NCI-H1417 (cell line): ENCODE data around the gene CHCHD6.

Experiments used
- DNase-seq, 3 experiments: peaks; one replicate each; lab custom pipeline; 2025; lab: John Stamatoyannopoulos, UW

CHCHD6 gene

DNA sequence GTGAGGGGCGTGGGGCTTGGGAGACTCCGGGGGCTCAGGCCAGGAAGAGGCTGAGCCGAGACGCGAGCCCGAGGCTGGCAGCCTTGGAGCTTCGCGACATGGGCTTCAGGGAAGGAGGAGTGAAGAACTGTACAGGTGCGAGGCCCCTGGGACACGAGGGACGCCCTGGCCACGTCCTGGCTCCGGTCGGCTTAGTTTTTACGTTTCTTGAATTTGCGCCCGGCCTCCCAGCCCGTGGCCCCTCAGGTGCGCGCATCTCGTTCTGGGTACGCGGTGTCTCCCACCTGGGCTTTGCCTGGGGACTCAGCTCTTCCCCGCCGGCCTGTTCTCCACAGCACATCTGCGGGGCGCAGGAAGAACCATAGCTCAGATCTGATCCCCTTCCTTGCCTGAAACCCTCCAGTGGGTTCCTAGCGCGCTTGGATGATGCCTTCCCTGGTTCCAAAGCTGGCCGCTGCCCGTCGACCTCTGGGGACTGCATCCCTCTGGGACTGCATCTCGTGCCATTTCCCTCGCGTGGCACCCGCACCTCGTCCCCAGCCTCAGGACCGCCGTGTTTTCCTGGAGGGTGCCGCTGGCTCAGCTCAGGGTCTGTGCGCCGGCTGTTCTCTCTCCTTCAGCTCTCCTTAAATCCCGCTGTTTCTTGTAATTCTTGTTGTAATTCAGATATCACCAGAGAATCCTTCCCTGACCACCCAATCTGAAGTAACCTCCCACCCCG lies 614 bp downstream of the CHCHD6 start:
- peak in 2 of 3 experiments; percentile 53 to 71 for DNase-seq

DNA sequence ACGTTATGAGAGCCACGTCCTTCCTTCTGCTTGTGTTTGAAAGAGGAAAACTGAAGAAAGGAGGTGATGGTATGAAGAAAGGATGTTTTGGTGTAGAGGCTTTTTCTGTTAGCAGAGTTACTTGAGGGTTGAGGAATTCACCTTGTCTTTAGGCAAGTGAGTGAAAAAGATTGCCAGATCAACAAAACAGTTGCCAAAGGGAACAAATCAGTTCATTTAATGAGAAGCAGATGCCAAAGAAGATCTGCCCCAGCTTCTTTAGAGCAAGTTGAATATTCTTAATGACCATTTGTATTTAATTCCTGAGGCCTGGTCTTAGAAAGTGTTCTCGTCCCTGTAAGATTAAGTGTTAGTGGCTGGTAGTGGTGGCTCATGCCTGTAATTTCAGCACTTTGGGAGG lies 2.6 kb downstream of the CHCHD6 start:
- no peak for DNase-seq

DNA sequence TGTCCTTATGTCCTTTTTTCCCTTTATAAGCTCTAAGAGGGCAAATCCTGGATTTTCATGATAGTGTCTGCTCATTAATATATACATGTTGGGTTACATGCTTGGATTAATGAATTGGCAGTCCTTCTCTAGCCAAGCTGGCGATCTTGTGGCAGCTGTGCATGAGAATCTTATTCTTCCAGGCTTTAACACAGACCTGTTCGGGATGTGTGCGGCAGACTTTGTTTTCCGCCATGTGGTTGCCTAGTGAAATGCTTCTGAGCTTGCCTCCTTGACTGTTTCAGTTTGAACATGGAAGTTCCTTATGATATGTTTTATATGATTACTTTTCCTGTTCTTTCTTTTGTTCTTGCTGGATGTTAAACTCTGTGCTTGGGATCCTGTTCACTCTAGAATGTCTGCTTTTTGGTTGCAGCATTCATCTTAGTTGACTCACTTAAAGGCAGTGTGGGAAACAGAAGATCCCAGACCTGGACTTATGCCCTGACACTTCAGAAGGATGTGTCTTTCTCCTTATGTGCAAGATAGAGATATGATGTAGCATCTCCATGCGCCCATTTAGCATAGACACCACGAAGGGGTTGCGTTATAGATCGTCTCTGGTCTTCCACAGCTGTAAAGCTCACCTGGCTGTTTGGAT lies 7.2 kb downstream of the CHCHD6 start:
- DNase-seq: no peak

DNA sequence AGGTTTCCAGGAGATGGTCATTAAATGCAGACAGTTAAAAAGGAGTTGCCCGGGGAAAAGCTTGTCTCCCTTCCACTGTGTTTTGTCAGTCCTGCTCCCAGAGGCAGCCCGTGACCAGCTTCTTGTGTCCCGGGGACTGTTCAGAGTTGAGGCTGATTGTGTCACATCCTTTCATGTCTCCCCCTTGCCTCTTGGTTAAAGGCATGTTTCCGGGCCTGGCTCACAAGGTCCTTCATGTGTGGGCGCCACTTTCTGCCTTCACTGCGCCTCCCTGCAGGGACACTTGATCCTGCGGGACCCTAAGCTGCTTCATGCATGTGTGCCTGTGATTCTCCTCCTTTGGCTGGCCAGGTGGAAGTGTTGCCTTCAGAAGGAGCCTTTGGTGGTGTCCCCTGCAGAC lies 9.2 kb downstream of the CHCHD6 start:
- no peak for DNase-seq

DNA sequence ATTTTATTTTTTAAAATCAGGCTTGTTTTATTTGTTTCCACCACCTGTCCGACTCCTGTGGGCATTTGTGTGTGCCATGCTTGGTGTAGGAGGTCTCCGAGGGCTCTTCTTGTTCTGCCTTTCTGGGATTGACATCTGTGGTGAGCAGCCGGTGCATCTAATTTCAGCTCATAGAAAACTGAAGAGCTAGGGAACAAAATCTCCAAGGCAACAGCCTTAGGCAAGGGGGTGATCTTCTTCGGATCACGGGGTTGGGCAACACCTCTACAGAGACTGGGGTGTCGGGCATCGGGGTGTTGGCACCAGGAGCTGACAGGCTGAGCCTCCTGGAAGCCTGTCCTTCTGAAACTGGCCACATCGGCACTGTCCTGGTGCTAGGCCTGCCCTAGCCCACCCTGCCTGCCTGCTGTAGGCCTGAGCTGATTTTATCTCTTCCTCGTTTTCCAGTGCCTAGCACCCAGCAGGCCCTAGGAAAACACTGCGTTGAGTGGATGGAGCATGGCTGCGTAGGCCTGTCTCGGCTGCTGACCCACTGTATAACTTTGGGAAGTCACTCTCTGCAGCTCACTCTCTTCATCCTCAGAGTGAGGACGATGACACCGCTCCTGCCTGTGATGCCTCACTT lies 10.3 kb downstream of the CHCHD6 start:
- DNase-seq: no peak

DNA sequence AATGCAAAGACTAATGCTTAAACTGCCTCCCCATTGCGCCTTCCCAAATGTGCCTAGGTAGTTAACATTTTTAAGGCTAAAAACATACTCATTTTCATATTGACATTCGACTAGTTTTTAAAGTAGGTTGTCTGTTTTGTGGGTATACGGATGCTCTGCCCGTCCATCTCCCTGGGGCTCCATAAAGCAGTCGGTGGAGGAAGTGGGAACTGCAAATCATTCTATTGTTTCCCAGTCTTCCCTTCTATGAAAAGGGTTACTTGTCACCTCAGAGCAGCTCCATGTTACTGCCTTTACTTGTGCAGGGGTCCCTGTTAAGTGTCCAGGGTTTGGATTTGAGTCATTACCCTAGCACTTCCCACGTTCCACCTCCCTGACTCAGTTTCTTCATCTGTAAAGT lies 10.9 kb downstream of the CHCHD6 start:
- DNase-seq: no peak

DNA sequence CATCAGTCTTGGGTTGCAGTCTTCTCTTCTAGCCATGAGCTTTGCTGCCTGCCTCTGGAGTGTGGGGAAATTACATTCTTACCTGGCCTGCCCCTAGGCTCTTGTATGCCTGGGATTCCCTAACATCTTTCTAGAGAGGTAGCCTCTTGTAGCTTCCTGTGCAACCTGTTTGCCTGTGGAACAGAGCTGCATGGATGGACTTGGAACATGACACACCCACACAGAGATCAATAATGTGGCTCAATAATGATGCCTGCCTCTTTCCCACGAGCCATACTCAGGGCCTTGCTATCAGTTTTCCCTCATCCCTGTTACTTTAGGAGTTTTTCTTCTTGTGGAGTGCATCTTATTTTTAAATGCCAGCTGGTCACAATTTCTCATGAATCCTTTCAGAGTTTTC lies 11.4 kb downstream of the CHCHD6 start:
- no peak for DNase-seq

DNA sequence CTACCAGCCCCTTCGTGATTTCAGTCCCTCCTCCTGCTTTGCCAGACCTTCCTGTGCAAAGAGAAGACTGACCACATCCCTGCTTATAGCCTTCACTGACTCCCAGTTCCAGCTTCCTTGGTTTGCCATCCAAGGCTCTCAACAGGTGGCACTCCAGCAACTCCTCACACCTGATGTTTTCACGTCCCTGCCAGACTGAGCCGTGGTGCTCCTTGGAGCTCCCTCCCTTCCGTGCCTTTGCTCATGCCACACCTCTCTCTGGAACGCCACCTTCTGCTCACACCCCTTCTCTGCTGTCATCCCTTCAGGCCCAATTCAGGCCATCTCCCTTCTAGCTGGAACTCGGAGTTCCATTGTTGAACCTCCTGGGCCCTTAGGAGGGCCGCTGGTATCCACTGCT lies 12.0 kb downstream of the CHCHD6 start:
- no peak for DNase-seq

DNA sequence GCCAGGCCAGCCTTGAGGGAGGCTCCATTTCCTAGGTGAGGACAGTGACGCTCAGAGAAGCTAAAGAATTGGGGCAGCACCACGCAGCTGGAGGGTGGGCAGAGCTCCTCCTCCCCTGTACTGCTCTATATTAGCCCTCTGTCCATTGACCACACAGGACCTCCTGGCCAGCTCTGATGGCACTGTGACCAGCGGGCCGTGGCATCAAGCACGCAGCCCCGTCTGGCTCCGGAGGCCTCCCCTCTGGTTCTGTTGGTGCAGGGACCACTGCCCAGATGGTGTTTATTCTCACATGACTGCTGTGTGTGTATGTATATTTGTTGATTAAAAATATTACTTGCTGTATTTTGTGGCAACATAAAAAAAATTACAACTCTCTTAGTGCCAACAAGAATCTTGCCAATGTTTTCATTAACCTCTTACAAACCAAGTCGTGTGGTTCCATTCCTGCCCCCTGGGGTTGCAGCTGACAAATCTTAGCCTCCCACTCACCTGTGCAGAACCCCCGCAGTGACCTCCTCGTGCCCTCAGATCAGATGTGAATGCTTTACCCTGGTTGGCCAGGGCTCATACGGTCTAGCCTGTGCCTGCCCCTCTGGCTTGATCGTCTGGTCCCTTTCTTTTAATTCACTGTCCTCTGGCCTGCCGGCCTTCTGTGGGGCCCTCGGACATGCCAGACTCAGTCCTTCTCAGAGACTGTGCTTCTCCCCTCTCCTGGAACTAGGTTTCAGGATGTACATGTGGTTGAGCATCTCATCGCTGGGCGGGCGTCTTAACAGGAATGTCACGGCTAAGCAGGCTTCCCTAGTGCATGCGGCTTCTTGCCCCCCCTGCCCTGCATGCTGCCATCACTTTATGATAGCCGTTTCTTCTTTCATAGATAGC lies 14.8 kb downstream of the CHCHD6 start:
- no peak for DNase-seq

DNA sequence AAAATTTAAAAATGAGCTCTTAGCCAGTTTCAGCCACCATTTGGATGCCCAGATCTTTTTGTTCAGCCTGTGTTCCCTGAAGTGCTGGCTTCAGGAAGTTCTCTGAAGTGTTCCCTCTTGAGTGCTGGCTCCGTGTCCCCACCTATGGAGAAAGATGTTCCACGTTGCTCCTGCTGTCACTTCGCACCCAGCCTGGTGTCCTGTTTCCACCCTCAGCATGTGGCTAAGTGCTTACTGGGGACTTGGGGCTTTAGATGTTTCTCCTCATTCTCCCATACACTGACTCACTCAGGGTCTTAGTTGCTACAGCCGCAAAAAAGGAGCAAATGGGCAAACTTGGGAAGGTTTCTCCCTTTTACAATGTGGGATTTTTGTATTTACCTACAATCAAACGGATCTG lies 16.6 kb downstream of the CHCHD6 start:
- DNase-seq: peak in 1 of 3 experiments; percentile 2

DNA sequence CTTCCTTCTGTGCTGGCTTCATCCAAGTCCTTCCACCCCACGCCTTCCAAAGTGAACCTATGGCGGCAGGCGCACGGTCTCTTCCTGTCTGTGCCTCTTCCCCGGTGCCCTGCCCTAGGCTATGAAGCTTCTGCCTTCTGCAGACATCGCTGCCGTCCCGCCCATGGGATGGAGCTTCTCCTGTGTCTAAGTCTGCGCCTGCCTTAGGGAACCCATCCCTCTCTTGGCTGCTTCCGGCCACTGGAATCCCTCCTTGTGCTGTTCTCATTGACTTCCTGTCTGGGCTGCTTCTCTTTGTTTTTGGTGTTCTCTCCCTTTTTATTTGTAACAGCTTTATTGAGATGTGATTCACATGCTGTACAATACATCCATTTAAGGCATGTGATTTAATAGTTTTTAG lies 17.2 kb downstream of the CHCHD6 start:
- DNase-seq: no peak

DNA sequence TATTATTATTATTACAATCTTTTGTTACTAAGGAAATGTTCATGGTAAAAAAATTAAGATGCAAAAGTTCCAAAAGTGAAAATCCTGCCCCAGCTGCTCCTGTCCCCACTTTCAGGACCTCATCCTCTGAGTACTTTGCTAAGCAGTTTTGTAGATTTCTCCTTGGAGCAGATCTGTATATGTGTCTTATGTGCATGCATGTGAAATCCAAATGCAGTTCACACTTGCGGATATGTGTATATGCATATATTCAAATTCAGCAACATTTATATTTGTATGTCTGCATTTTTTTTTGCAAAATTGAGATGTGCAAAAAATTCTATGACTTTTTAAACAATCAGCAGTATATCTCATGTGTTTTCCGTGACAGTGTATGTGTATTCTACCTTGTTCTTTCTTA lies 19.2 kb downstream of the CHCHD6 start:
- DNase-seq: no peak

DNA sequence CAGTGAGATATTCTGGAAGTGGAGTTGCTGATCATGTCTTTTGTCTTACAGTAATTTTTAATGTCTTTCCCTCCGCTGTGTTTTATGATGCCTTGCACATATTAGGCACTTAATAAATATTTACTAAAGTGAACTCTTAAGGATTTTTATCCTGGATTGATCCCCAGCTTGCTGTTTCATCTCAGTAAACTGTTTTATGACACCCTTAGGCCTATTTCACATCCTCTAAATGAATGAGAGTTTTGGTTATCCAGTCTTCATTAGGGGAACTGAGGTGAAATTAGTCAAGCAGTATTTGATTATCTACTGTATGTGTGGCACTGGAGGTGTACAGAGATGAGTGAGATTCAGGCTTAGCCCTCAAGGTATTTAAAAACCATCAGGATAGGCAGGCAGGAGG lies 19.8 kb downstream of the CHCHD6 start:
- DNase-seq: no peak

DNA sequence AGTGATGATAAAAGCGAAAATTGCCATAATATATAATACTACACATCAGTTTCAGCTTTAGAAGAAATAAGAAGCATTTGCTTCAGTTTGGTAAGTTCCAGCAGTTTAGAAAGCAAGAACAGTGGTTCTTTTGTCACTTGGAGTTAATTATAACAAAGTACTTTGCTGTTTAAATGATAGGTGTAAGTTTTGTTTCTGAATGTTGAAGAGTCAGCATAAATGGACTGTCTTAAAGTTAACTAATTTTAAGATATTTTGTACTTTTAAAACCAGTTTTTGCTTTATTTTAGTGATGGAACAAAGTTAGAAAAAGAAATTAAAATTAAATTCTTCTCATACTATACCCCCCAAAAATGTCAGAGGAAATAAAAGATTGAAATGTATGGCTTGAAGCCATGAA lies 24.6 kb downstream of the CHCHD6 start:
- DNase-seq: no peak

DNA sequence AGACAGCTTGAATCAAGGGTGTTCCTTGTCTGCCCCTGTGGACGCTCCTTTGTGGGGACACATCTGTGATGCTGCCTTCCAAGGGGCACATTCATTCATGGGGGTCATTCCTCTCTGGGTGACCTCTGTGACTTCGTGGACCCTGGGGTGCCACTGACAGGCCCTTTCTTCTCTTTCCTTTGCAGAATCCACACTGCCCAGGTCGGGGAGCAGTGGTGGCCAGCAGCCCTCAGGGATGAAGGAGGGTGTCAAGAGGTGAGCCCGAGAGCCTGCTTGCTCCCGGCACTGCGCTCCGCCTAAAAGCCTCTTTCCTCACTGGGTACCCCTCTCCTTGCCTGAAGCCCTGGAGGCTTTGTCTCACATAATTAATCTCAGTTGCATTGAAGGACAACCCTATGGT lies 26.3 kb downstream of the CHCHD6 start:
- no peak for DNase-seq

DNA sequence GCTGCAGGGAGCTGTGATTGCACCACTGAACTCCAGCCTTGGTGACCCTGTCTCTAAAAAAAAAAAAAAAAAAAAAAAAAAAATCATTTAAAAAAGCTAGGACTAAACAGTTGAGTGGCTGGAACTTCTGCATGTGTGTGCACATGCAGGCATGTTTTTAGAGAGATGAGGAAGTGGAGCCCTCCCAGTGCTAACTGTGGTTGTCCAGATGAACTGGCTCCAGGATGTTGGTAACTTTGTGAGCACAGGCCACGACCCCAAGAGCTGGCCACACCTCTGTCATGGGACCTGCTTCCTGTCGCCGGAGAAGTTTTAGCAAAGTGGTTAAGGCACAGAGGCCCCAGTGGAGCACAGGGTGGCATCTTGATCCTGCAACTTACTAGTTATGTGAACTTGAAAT lies 27.0 kb downstream of the CHCHD6 start:
- DNase-seq: no peak

DNA sequence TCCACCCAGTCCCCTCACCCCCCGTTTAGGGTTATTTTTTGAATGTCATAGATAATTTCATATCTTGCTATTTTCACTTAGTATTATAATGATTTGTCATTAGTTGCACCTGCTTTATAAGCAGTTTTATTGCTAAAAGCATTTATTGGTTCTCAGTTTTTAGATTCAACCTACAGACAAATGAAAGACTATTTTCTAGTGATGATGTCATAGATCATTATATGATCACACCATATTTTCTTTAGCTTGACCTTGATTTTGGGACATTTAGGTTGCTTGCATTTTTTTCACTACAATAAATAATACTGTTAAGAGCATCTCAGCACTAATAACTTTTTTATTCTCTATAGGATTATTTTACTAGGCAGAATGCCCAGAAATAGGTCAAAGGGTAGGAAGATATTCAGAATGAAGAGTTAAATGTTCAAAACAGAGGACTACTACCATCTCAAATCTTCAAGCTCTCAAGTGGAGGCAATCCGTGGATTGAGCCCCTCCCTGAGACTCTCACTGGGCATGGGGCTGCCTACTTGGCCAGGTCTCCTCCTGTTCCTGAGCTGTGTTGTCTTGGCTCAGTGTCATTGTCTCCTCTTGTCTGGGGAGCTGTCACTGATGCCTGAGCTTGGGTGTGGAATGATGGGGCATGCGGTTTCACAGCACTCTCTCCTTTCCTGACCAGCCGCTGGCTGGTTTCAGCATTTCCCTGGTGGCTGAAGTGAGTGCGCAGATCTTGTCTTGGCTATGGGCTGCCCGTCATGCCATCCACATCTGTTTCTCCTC lies 28.4 kb downstream of the CHCHD6 start:
- DNase-seq: no peak

DNA sequence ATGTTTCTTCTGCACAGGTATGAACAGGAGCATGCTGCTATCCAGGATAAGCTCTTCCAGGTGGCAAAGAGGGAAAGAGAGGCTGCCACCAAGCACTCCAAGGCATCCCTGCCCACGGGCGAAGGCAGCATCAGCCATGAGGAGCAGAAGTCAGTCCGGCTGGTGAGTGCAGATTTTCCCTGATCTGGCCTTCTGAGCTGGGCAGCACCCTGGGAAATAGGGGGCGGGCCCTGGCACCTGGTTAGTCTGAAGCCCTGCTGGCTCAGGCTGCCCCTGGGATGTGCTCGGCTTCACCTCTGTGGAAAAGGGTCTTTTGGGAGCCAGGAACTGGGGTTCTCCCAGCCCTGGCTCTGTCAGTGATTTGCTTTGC lies 29.0 kb downstream of the CHCHD6 start:
- DNase-seq: no peak

DNA sequence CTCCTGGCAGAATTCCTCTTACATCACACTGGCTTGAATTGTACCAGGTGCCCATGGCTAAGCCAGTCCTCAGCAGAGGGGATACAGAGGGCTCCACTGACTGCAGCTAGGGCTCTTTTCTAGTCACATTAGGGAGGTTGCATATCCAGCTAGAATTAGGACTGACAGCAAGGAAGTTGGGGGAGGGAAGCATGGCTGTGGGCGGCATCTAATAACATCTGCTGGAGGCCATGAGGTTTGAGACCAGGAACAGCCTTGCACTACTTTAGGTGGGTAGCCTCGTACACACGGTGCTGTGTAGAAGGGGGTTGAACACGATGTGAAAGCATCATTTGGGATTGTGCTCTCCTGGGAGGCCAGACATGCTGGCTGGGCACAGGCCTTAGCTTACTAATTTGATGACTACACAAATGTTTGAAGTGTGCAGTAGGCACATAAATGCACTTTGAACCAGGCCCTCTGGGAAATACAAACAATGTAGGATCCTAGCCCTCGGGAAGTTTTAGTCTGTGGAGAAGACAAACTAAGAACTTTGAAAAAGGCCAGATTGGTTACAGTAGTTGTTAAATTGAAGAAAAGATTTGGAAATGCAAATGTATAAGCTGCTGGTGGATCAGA lies 30.2 kb downstream of the CHCHD6 start:
- DNase-seq: no peak

DNA sequence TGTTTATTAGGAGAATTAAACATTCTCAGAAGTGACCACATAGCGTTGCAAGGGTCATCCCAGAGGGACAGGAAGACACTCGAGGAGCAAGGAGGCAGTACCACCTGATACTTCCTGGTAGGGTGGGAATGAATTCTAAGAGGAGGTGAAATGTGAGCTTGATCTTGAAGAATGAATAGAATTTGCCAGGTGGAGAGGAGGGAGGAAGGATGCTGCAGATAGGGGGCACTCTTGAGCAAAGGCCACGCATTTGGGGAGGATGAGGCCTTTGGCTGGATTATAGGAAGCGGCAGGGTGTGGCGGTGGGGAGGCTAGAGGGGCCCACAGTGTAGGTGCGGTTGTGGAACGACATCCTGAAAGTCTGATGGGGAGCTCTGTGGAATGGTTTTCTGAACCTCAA lies 33.5 kb downstream of the CHCHD6 start:
- no peak for DNase-seq

DNA sequence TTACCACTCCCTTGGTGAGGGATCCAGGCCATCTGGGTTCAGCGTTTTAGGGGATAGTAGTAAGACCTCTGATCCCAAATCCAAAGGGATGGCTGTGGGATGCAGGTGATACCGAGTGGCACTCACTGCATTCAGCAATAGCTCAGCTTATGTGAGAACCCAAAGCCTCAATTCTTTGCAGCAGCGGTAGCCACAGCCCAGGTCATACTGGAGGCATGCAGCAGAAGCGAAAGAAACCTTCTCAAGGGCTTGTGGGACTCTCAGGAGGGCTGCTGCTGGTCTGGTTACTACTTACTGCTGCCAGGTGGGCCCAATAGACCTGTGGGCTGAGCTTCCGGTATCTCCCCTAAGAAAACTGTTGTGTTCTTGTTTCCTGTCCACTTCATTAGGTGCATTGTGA lies 38.0 kb downstream of the CHCHD6 start:
- no peak for DNase-seq
